Stimulated activated CD8-positive, alpha-beta memory T cell treated with anti-CD3 and anti-CD28 coated beads, Interleukin-4, amount 100 ng/mL, for 24 hours (primary cell): Measurements from ENCODE around the gene LPP.

ENCODE experiments used
- DNase-seq: peaks from one replicate; pipeline ENCODE4 v3.0.0-alpha.2; 2020; ENCODE audit warnings: low read depth

Gene LPP

DNA sequence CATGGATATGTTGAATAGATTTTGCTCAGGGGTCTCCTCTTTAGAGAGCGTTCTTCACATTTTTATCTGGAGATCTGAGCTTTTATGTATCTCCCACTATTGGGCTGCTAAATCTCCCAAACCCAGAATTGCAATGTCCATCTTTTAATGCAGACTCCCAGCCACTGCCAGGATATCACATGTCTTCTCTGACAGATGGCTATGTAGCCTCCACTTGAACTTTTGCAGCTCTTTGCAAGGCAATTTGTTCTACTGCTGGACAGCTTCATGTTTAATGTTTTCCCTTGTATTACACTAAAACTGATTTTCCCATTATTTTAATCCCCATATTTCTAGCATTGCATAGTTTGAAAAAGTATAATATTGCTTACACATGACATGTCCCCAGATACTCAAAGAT lies 177.2 kb downstream of the LPP start:
- no peak for DNase-seq

- DNase-seq: no peak
Observed at GRCh38 chr3:188332085-188332484, 178.1 kb downstream of the LPP start.

DNA sequence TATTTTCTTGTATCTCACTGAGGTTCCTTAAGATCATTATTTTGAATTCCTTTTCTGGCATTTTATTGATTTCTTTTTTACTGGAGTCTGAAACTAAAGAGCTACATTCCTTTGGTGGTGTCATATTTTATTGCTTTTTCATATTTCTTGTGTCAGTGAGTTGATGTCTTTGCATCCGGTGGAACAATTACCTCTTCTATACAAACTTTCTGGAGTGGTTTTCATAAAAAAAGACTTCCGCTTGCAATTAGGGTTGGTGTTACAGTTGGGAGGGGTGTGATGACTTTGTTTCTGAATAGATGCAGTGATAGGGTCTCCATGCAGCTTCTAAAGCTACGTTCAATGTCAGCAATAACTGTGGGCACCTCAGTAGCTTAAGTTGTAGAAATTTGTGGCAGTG lies 181.7 kb downstream of the LPP start:
- DNase-seq: no peak

- no peak for DNase-seq
Observed at GRCh38 chr3:188336178-188336577, 182.2 kb downstream of the LPP start.

DNA sequence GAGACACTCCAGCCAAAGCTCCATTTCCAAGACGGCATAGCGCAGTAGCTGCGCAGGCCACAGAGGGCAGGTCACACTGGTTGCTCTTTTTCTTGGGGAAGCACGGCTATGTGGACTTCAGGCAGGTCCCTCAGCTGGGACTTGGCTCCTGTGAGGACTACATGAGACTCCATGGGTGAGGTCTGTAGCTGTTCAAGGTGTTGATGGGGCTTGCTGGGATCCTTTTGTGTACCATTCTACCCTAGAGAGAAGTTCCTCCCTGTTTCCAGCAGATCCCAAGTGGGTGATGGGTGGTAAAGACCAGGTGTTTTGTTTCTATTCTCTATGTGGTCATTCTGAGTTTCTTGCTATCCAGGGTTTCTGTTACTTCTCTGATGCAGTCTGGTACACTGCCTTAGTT lies 183.3 kb downstream of the LPP start:
- DNase-seq: no peak

DNA sequence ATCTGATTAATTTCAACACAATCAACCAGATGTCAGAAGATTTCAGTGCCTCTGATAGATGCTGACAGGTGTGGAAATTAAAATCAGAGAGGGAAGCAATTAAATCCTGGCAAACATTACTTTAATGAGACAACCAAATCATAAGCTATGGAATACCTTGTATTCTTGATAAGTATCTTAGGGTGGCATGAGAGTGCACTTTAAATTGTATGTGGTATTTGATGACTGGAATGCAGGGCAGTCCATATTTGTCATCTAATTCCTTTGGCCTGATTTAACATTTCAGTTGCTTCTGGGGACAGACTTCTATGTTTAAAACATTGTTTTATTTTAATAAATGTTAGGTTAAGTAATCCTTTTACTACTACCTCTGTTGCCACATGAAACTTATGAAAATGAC lies 184.1 kb downstream of the LPP start:
- no peak for DNase-seq

- DNase-seq: no peak
Observed at GRCh38 chr3:188339410-188340295, 185.7 kb downstream of the LPP start.

DNA sequence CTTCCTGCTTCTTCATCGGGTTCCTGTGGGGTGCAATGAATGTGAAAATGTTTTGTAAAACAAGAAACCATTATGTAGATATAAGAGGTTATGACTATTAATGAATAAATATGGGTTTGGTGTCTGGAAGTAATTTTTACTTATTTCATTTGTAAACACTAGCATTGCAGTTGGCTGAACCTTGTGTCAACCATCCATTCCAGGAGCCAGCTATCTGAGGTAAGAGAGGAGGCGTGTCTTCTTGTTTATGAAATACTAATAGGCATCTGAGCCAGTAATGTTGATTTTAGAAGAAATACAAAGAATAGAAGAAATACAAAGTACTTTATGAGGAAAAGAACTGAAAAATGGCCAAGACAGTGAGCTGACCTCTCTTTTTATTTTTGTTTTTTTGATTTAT lies 187.5 kb downstream of the LPP start:
- no peak for DNase-seq

DNA sequence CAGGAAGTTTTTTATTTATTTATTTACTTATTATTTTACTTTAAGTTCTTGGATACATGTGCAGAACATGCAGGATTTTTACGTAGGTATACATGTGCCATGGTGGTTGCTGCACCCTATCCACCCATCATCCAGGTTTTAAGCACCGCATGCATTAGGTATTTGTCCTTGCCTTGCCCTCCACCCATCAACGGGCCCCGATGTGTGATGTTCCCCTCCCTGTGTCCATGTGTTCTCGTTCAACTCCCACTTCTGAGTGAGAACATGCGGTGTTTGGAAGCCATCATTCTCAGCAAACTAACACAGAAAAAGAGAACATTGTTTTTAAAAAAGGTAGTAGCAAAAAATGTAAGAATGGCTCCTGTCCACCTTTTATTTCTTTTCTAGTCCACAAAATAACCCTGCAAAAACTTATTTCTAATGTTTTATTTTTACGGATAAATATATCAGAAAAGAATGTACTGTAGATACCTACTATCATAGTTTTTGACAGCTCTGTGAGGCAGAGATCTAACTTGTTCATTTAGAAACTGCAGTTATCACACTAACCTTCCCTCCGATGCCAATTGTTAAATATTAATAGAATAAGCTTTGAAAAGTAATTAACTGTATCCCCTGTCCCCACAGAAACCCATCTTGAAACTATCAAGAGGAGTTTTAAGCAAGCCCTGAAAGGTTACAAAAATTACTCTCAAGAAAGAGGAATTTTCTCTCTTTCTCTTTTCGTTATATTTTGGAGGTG lies 189.2 kb downstream of the LPP start:
- DNase-seq: no peak

GRCh38 chr3:188343894-188344293 lies 189.9 kb downstream of the LPP start:
- no peak for DNase-seq

GRCh38 chr3:188345223-188345622 lies 191.3 kb downstream of the LPP start:
- DNase-seq: no peak

DNA sequence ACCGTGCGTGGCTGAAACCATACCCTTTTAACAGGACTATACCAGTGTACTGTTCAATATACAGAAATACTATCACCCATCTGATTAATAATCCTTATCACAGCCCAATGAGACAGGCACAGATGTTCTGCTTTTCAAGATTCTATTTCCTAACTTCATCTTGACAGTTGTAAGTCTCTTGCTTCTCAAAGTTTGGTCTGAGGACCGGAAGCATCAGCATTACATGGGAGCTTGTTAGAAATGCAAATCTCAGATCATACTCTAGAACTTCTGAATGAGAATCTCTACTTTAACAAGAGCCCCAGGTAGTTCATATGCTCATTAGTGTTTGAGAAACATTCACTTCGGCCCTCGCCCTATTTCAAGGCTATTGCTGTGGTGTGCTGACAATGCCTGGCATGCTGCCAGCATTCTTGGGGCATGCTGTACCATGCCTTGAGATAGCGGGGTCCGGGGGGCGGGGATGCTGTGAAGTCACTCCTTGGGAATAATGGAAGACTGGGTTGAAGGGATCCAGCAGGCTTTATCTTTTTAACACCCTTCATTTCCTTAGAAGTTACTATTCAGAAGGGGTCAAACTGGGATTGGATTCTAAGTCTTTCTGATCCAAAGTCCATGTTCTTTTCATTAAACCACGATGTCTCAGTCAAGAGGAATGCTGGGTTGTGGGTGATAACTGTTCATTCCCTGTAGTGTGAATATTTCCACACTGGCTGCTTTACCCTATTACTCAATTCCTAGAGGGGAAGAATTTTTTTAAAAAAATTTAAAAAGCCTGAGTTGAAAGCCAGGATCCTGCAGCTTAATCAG lies 194.7 kb downstream of the LPP start:
- no peak for DNase-seq

GRCh38 chr3:188349351-188349901 lies 195.5 kb downstream of the LPP start:
- DNase-seq: no peak

DNA sequence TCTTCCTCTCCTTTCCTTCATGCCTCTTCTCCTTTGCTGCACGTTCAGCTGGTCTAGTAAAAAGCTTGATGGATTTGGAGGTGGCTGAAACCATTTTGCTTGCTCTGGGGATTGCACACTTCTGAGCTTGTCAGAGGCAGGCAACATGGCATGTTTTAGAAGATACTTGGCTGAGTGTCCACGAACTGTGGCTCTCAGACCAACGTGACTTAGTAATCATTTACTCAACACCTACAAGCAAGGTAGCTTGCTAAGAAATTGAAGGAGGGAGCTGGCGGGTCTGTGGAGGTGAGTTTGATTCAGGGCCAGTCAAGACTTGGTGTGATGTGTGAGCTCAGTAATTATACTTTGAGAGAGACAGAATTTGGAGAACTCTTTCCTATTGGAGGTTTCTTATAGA lies 196.0 kb downstream of the LPP start:
- no peak for DNase-seq

GRCh38 chr3:188350961-188351360 lies 197.0 kb downstream of the LPP start:
- DNase-seq: no peak

- DNase-seq: no peak
Observed at GRCh38 chr3:188351648-188352047, 197.7 kb downstream of the LPP start.

DNA sequence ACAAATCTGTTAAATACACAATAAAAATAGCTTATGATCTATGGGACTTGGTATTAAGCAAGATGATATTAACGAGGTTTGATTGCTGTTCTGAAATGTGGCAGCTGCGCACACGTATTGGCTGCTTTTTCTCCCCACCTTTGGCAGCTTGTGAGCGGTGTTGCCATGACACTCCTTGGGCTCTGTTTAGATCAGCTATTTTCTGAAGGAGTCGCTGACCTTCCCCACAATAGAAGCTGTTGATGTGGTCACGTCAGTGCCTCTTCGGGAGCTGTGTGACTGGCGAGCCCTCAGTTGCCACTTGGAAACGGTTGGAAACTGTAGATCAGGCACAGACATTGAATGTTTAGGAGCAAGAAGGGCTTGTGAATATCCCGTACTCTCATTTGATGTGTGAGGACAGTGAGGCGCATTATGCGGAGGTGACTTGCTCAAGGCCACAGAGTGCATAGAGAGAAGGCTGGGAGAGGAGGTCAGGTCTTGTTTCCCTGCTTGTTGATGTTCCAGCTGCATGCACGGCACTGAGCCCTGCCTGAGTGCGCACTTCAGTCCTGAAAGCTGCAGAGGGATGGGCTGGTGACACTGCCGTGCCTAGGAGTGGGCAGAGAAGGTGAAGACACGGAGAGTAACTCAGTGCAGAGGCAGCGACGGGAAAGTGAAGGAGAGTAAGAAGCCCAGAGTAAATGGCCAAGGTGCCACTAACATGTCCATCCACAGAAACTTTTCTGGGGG lies 198.4 kb downstream of the LPP start:
- DNase-seq: no peak

DNA sequence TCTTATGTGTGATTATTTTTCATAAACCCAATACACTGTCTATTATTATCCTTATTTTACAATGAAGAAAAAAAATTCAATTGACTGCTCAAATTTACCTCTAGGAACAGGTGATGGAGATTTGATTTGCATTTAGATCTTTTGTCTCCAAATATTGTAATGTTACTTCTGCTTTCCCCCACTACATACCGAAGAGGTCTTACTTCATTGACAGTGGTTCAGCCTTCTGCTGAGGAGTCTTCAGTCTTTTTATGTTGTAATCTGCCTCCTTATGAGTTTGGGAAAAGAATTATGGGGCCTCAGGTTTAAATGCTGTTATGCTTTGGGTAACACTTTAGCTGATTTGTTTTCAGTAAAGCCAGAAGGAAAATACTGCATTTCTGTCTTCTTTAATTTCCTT lies 199.5 kb downstream of the LPP start:
- DNase-seq: no peak

DNA sequence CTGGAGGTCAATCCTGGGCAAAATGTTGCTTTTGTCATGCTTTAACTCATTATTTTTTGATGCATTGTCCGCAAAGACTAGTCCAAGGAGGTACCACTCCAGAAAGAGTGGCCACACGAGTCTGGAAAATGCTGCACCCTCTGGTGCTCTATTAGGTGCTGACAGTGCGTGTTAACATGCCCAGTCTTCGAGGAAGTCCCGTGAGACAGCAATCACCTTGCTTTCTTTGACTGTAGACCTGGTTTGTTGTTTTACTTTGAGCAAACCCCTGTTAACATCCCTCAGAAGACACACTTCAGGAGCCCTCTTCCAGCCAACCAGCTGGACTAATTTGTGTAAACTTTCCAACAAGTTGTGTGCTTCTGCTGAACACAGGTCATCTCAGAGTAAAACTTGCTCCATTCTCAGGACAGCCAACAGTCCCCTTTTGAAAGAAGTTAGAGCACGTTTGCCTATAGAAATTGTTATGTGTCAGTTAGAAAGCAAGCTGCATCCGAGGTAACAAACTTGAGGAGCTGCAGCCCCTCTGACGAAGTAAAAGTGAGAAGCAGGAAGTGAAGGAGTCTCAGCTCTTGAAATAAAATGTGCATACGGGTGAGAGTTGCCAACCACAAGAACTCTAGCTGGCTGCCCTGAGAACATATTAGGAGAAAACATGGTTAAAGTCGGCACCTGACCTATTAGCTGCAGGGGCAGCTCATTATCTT lies 205.0 kb downstream of the LPP start:
- no peak for DNase-seq

GRCh38 chr3:188360364-188360881 lies 206.5 kb downstream of the LPP start:
- no peak for DNase-seq

- no peak for DNase-seq
Observed at GRCh38 chr3:188361888-188362287, 207.9 kb downstream of the LPP start.
